OCI-LY1 (cell line): ENCODE data around the gene RNASEH2B.

ENCODE experiments used
- CTCF ChIP-seq: fragments of 200-600 bp; sonication (generic), shearing (Covaris generic); IDR thresholded peaks from 2 replicates; pipeline ENCODE4 v1.5.1; 2017; ENCODE audit warnings: mild to moderate bottlenecking, antibody characterized with exemption, low read length, moderate library complexity, mixed read lengths
- EZH2 ChIP-seq: fragments of 200-600 bp; sonication (generic), shearing (Covaris generic); IDR thresholded peaks from 2 replicates; pipeline ENCODE4 v1.8.0; 2017; ENCODE audit warnings: borderline replicate concordance, mixed run types, mild to moderate bottlenecking, antibody characterized with exemption, low read length, moderate library complexity, mixed read lengths

- TF ChIP-seq CTCF: no peak
- TF ChIP-seq EZH2: no peak
Observed at GRCh38 chr13:50909605-50910484, at the start of gene RNASEH2B.
